NCI-H2107 treated with DMSO at 0.1 percent for 48 hours (cell line): ENCODE measurements around the gene CCDC160.
"Not testable (repeated sequence)": the region's sequence is repeated elsewhere in the genome, so short reads cannot be mapped to it uniquely, and the experiment has no call there.

Experiments used
- DNase-seq: peaks from one replicate; lab custom pipeline; 2025; ENCODE audit not compliant: unreplicated experiment; lab: John Stamatoyannopoulos, UW

Gene CCDC160

GRCh38 chrX:134236626-134237614 is at the start of gene CCDC160:
Gene CCDC160 (plus strand): TSS chrX:134237182. CDS start chrX:134244801, 7,619 bp downstream.
- DNase-seq = no peak

DNA sequence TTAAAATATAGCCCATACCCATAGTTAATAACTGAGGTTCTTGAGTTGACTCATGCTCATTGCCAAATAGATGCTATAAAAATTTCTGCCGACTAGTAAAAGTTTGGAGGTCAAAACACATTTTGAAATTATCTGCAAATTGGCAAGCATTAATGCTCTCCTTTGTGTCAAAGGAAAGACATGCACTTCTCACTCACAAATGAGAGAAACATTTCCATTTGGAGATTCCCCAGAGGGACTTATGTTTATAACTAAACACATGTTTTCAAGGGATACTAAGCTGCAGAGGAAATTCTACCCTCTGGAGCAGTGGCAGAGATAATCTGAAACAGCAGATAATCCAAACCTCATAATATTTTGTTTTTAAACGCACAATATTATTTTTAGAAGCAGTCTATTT is 45.7 kb upstream of the CCDC160 start:
- no peak for DNase-seq

GRCh38 chrX:134194915-134195314 is 42.1 kb upstream of the CCDC160 start:
- no peak for DNase-seq

DNA sequence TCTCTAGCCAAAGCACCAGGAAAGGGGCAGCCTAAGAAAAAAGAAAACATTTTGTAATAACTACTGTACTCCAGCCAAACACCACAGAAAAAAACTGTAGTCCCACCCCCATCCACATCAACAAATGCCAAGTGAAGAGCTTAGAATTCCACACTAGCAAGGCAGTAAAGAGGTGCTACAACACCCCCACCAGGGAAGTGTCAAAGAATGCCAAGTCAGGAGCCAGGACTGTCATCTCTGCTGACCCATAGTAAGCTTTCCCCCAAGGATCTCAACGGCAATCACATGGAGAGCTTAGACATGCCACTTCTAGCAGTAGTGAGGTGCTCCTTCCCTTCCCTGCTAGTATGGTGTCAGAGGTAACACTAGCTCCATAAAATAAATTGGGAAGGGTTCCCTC is 34.4 kb upstream of the CCDC160 start:
- DNase-seq = no peak

- no peak for DNase-seq
Observed at GRCh38 chrX:134206221-134206620, 30.8 kb upstream of the CCDC160 start.

- no peak for DNase-seq
Observed at GRCh38 chrX:134210465-134210864, 26.5 kb upstream of the CCDC160 start.

DNA sequence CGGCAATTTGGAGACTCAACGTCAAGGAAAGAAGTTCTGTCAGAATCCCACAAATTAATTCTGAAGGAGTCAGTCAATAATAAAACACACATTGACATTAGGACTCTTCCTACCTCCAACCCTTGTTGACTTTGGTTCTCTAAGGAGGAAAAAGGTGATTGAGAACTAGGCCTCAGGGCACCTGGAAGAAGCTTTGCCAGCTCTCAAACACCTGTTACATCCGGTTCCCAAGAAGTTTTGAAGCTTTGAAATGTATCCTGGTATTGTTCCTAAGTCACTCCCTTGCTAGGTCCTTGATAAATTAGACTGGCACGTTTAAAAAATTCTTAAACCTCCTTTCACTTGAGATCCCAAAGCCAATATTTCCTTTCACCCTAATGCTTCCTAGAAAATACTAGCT is 1.7 kb upstream of the CCDC160 start:
- DNase-seq = no peak

DNA sequence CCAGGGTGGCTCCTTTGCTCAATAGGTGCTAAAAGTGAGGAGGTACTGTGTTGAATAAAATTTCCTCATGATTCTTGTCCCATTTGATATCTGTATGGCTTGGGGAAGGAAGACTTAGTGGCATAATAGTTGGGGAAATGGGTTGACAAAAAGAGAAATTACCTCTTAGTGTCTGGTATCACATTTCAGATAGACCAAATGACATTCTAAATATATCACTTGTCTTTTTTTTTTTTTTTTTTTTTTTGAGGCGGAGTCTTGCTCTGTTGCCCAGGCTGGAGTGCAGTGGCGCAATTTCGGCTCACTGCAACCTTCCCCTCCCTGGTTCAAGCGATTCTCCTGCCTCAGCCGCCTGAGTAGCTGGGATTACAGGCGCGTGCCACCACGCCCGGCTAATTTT is 1.2 kb downstream of the CCDC160 start:
- DNase-seq = not testable (repeated sequence)

DNA sequence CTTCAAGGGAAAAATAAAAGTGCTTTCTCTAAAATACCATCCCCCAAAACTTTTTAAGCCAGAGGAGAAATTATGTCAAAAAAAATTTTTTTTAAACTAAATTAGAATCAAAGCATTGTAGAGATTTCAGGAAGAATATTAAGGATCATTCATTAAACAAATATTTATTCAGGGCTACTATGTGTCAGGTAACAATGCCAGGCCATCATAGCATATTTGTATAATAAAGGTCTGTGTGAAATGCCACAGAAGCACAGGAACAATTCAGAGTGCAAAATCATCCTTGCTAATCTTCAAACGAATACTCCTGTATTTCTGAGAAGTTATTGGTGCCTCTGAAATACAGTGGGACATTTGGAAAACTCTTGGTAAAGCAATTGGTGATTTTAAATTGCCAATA is 2.0 kb downstream of the CCDC160 start:
- no peak for DNase-seq

DNA sequence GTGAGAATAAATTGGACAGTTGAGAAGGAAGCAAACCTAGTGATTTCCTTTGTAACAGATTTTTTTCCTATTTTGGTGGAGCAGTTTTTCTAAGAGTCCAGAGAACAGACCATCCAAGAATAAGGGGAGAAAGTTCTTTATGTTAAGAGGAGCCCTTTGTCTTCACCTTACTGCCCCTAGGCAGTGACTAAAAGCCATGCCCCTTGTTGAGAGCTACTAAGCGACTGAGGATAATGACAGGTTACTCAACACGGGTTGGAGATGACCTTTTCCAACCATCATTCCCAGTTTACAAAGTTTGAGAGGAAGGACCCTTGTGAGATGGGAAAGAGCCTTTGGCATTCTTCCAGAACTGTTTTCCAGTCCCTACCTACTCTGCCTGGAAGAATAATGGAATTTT is 3.2 kb downstream of the CCDC160 start:
- no peak for DNase-seq

DNA sequence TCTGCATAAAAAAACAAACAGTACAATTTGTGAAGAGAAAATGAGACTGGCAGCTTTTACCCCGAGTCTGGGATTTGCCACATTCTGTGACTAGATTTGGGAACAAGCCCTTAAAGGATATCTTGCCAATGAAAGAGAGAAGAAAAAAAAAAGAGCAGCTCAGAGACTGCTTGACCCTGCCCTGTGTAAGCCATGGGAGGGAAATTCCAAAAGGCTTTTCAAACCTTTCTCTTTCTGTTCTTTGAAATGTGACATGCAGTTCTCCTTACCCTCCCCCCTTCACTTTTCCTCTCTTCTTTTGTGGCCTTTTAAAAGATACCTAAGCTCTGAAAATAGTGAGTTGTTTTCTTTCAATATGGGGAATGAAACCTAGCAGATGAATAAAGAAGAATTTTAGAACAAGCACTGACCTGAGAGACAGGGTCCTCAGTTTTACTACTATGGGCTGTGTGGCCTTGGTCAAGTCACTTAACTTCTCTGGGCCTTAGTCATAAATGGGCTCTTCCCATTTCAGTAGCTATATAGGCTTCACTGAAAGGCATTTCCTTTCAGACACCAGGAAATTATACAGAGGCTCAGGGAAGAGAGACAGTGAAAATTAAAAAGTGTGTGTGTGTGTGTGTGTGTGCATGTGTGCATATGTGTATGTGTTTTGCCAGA is 5.1 kb downstream of the CCDC160 start:
- no peak for DNase-seq

GRCh38 chrX:134244043-134244442 is 7.1 kb downstream of the CCDC160 start:
- DNase-seq = no peak

GRCh38 chrX:134246282-134246681 is 9.3 kb downstream of the CCDC160 start:
- DNase-seq = no peak

DNA sequence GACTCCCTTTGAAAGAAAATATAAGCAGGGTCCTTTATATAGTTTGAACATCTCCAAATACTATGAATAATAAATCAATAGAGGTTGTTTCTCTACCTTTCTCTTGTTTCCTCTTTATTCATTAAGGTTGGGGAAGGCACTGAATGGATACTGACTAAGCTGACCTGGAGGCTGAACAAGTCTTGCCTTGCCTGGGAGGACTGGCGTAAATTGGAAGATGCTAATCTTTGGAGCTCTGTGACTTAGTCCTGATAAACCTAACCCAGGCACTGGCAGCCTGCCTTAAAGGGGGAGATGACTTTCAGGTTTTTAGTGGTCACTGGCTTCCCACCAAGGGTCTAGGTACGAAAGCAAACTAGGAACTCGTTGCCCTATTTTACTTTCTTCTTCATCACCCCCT is 10.5 kb downstream of the CCDC160 start:
- no peak for DNase-seq

- no peak for DNase-seq
Observed at GRCh38 chrX:134249241-134249640, 12.3 kb downstream of the CCDC160 start.

DNA sequence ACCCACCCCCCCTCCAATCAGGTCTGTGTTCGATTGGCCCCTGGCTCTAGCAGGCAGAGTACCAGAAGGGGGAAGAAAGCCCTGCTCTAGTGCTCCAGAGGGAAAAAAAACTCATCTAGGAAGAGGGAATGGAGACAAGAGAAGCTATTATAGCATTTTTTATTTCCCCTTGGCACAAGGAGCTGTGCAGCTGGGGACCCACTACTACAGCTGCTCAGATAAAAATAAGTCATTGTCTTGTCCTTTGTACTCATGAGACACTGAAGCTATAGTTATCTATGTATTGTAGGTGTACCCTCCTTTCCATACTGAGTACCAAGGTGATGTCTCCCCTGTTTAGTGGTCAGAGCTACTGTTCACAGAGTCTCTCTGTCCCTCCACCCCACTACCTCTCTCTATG is 14.3 kb downstream of the CCDC160 start:
- DNase-seq = no peak

GRCh38 chrX:134254511-134254910 is 17.5 kb downstream of the CCDC160 start:
- no peak for DNase-seq

DNA sequence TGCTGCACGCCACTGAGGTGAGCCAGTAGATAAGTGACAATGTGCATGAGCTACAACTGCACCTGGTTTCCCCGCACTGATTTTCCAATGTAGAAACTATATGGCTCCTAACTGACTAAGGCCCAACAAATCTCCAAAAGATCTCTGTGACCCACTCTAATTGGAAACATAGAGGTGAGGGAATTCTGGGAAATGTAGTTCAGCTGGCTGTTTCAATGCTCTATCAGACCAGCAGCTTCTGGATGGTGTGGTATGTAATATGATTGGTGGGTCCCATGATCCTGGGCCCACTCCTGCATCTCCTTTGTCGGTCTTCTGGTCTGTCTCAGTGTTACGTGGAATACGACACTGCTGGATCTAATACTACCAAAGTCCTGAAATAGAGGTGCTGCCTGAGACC is 18.6 kb downstream of the CCDC160 start:
- DNase-seq = no peak

- no peak for DNase-seq
Observed at GRCh38 chrX:134256684-134257083, 19.7 kb downstream of the CCDC160 start.

- no peak for DNase-seq
Observed at GRCh38 chrX:134258202-134258601, 21.2 kb downstream of the CCDC160 start.

GRCh38 chrX:134285934-134286333 is 49.0 kb downstream of the CCDC160 start:
- DNase-seq = not testable (repeated sequence)

GRCh38 chrX:134287346-134287745 is 50.4 kb downstream of the CCDC160 start:
- no peak for DNase-seq
